HCT116 (cell line): ENCODE data around the gene C1orf159.
"Not testable (repeated sequence)": the region's sequence is repeated elsewhere in the genome, so short reads cannot be mapped to it uniquely, and the experiment has no call there.

ENCODE experiments used
- CTCF ChIP-seq, 3 experiments: fragments of 200-600 bp in 1 of 3; sonication (generic) in 1 of 3; IDR thresholded peaks in 2 of 3; conservative IDR thresholded peaks in 1 of 3; 2 replicates each; pipeline ENCODE4 v1.5.1; 2012 to 2017; ENCODE audit warnings: low read depth in 2 of 3, low read length in 2 of 3, antibody characterized with exemption in 1 of 3, borderline replicate concordance in 1 of 3, control low read depth in 1 of 3, mild to moderate bottlenecking in 1 of 3, mixed read lengths in 1 of 3, mixed run types in 1 of 3, moderate library complexity in 1 of 3; ENCODE audit not compliant: insufficient read depth in 1 of 3
- EGR1 ChIP-seq: IDR thresholded peaks from 2 replicates; pipeline ENCODE4 v1.6.1; 2012; ENCODE audit warnings: low read depth
- ELF1 ChIP-seq: IDR thresholded peaks from 2 replicates; pipeline ENCODE4 v1.6.1; 2012; ENCODE audit warnings: low read depth, borderline replicate concordance
- EZH2 ChIP-seq: fragments of 200-600 bp; sonication (generic); IDR thresholded peaks from 2 replicates; pipeline ENCODE4 v1.6.1; 2017; ENCODE audit warnings: antibody characterized with exemption, mixed run types
- FOSL1 ChIP-seq: IDR thresholded peaks from 2 replicates; pipeline ENCODE4 v1.6.1; 2012; ENCODE audit warnings: low read depth
- POLR2A ChIP-seq: IDR thresholded peaks from 2 replicates; pipeline ENCODE4 v1.7.0; 2011; ENCODE audit warnings: borderline replicate concordance; ENCODE audit not compliant: insufficient read depth, insufficient read length; ENCODE audit errors: extremely low read depth
- REST ChIP-seq: IDR thresholded peaks from 2 replicates; pipeline ENCODE4 v1.6.1; 2012; ENCODE audit warnings: low read depth
- SP1 ChIP-seq: IDR thresholded peaks from 2 replicates; pipeline ENCODE4 v1.6.1; 2012; ENCODE audit warnings: low read depth
- YY1 ChIP-seq: IDR thresholded peaks from 2 replicates; pipeline ENCODE4 v1.6.1; 2011; ENCODE audit warnings: low read length, low read depth, moderate library complexity, mild to moderate bottlenecking; ENCODE audit not compliant: insufficient replicate concordance; ENCODE audit errors: extremely low read depth

- TF ChIP-seq CTCF (IDR thresholded peaks at IDR 0.05 in 2 of 3, conservative IDR thresholded peaks at IDR 0.05 in 1 of 3; ENCODE audit: borderline replicate concordance in 1 of 3, insufficient read depth in 1 of 3, low read depth in 2 of 3, low read length in 2 of 3); FOSL1; EGR1; REST; YY1; POLR2A; EZH2; SP1; ELF1: not testable (repeated sequence)
Observed at GRCh38 chr1:1142352-1142751, 26.5 kb upstream of the C1orf159 start.
